Lung (tissue), 12 donors: ENCODE measurements around the gene ING5. TPM values are rescaled to one million over a fixed set of nuclear protein-coding genes. Genes with fewer than 3 reads are reported as not detected.

Source experiments
- ATAC-seq: fragments of 200-7000 bp; cut with Tn5 transposase; one replicate; pipeline ENCODE4 v1.9.1; 2020; ENCODE audit warnings: moderate number of reproducible peaks; ENCODE audit not compliant: insufficient read depth, low FRiP score
- DNase-seq, 3 donors: peaks; one replicate each; pipeline ENCODE4 v3.0.0-alpha.2; 2013 to 2017
- H3K27ac ChIP-seq, 2 donors: one replicate each; pipeline ENCODE4 v1.5.1; 2013; ENCODE audit warnings: mild to moderate bottlenecking in 2 of 2, moderate library complexity in 2 of 2, control low read depth in 1 of 2, inconsistent platforms in 1 of 2, low read depth in 1 of 2, low read length in 1 of 2
- H3K27me3 ChIP-seq, 3 donors: one replicate each; pipeline ENCODE4 v1.5.1; 2013; ENCODE audit warnings: low read length in 2 of 3; ENCODE audit not compliant: control insufficient read depth in 3 of 3, insufficient read depth in 3 of 3
- H3K36me3 ChIP-seq, 4 donors: one replicate each; pipeline ENCODE4 v1.5.1; 2013; ENCODE audit warnings: low read length in 4 of 4, mild to moderate bottlenecking in 1 of 4, moderate library complexity in 1 of 4; ENCODE audit not compliant: control insufficient read depth in 4 of 4, insufficient read depth in 4 of 4
- H3K4me1 ChIP-seq, 5 donors: one replicate each; pipeline ENCODE4 v1.5.1; 2013; ENCODE audit warnings: low read length in 5 of 5, mild to moderate bottlenecking in 2 of 5, moderate library complexity in 1 of 5; ENCODE audit not compliant: control insufficient read depth in 5 of 5, insufficient read depth in 5 of 5
- H3K4me3 ChIP-seq: one replicate; pipeline ENCODE4 v1.5.1; 2013; ENCODE audit warnings: mild to moderate bottlenecking, control low read depth, moderate library complexity
- H3K9ac ChIP-seq, 2 donors: one replicate each; pipeline ENCODE4 v1.5.1; 2013; ENCODE audit warnings: low read length in 2 of 2, control low read depth in 1 of 2; ENCODE audit not compliant: insufficient read depth in 1 of 2
- H3K9me3 ChIP-seq, 4 donors: one replicate each; pipeline ENCODE4 v1.5.1; 2013; ENCODE audit warnings: low read length in 3 of 4, mild to moderate bottlenecking in 1 of 4, moderate library complexity in 1 of 4; ENCODE audit not compliant: control insufficient read depth in 4 of 4, insufficient read depth in 3 of 4
- CTCF ChIP-seq: IDR thresholded peaks from 2 replicates; pipeline ENCODE4 v1.5.1; 2012; ENCODE audit warnings: mild to moderate bottlenecking; ENCODE audit errors: control extremely low read depth, extremely low read depth
- WGBS, 2 donors: extraction: QIAGEN DNeasy Blood & Tissue Kit; methylation state at CpG; one replicate each; pipeline ENCODE4 v1.1.7; 2013; 5-methylcytosine and 5-hydroxymethylcytosine counted together
- polyA plus RNA-seq, 2 donors: library from polyadenylated mRNA; stranded (reverse); fragments of 200-250 nt; gene quantifications; one replicate each; pipeline ENCODE4 v1.2.1, GENCODE V29; 2013
- total RNA-seq, 2 donors: library from RNA; depleted of rRNA in 1 of 2; stranded (reverse); fragments of >200 nt in 1 of 2; gene quantifications; one replicate each; pipeline ENCODE4 v1.2.1, GENCODE V29; 2014 to 2021
- donor health status: control.
- donor health status: control.
- donor health status: Bipolar disorder and iron deficiency.
- donor health status: healthy.
- donor health status: DM: yes; HTN: yes; CAD: no.

Gene ING5
- total and polyA plus RNA-seq, 4 donors = 19.2 to 46.8 (median 31.1) TPM

- H3K9me3 ChIP-seq = no peaks in the 10 kb centered on the region
- H3K9ac ChIP-seq = no peak overlapping the region
- ATAC-seq = no peak
- no peak overlapping the region for H3K4me3 ChIP-seq
- H3K4me1 ChIP-seq = no peaks in the 10 kb centered on the region
- no peak for TF ChIP-seq CTCF
- H3K36me3 ChIP-seq = peaks cover 0 to 66% (median 22%) of the 10 kb centered on the region in 4 donors
- H3K27me3 ChIP-seq = no peaks in the 10 kb centered on the region
- no peak for DNase-seq
- 89 to 93% methylated on average over 17 to 18 of the region's 18 CpGs for WGBS, 2 donors
- H3K27ac ChIP-seq = no peak overlapping the region
These were observed 28.6 kb upstream of the ING5 start for GRCh38 chr2:241673189-241673663.

- H3K4me1 ChIP-seq = no peaks in the 10 kb centered on the region
These were observed 27.8 kb upstream of the ING5 start for GRCh38 chr2:241673797-241674725.

GRCh38 chr2:241675885-241676284, 26.0 kb upstream of the ING5 start:
- Histone ChIP-seq H3K36me3 (peaks cover 0 to 54% (median 21%) of the 10 kb centered on the region in 4 donors), H3K27me3 (no peaks in the 10 kb centered on the region), H3K27ac (no peak overlapping the region), H3K9me3 (no peaks in the 10 kb centered on the region), H3K4me3 (no peak overlapping the region), H3K4me1 (no peaks in the 10 kb centered on the region), H3K9ac (no peak overlapping the region)
- no peak for DNase-seq
- ATAC-seq = no peak
- no peak for TF ChIP-seq CTCF
- WGBS, 2 donors = 88 to 96% methylated on average over 17 of the region's 17 CpGs

More at GRCh38 chr2:241673797-241674725, 27.8 kb upstream of the ING5 start:
- Histone ChIP-seq H3K4me3 (no peak overlapping the region), H3K36me3 (peaks cover 0 to 64% (median 23%) of the 10 kb centered on the region in 4 donors), H3K9me3 (no peaks in the 10 kb centered on the region), H3K27me3 (no peaks in the 10 kb centered on the region), H3K9ac (no peak overlapping the region), H3K27ac (no peak overlapping the region)
- ATAC-seq (no peak), DNase-seq (no peak)
- WGBS, 2 donors = 84 to 86% methylated on average over 21 of the region's 21 CpGs
- no peak for TF ChIP-seq CTCF
